Retinal pigment epithelial cell (primary cell): ENCODE measurements around the gene INAFM2.

Experiments
- DNase-seq: peaks from one replicate; pipeline ENCODE4 v3.0.0-alpha.2; 2010; ENCODE audit warnings: low read depth
- H3K4me3 ChIP-seq: 2 replicates; pipeline ENCODE4 v1.5.1; 2011; ENCODE audit warnings: mild to moderate bottlenecking, low read length, control low read depth, moderate library complexity
- TF ChIP-seq, protein P1 (sequence below): conservative IDR thresholded peaks from 2 replicates; pipeline ENCODE4 v1.5.1; 2011; ENCODE audit warnings: low read depth, low read length, control low read depth, inconsistent platforms

The INAFM2 gene

DNA sequence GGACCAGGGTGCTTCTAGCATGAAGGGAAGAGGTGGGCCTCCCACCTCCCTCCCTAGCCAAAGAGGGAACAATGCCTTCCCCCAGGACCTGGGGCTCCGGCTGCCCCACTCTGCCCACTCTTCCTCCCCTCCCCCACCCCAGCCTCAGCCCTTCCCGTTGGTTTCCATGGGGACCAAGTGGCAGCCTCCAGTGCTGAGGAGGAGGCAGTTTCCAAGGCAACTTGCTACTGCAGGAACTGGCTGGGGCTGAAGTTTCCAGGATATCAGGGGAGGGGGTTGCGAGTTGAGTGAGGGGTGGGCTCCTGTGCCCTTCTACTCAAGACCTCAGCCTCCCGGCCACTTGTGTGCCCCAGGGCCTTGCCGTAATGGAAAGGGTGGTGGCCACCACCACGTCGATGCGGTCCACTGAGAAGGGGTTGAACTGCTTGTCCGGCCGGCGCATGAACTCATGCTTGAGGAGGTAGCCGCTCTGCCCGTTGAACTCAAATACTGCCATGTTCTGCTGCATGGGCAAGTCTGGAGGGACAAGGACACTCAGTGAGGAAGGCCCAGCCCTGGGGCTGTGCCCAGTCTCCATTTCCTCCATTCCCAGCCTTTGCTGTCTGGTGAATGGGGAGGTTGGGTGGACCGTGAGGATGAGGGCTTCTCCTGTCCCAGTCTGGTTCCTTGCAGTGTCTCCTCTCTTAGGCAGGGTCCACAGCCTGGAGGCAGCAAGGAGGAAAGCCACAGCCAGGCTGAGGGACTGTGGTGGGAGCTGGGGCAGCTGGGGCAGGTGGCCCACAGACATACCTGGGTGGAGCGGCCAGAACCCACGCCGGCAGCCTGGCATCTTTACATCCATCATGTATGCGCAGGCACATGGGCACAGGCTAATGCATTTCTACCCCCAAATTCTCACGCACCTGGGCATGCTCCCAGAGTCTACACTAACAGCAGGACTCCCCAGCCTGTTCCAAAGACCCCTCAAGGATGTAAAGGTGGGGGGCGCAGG lies 29.3 kb upstream of the INAFM2 start:
- no peak for DNase-seq
- no peak overlapping the region for H3K4me3 ChIP-seq
- TF ChIP-seq, protein P1, sequence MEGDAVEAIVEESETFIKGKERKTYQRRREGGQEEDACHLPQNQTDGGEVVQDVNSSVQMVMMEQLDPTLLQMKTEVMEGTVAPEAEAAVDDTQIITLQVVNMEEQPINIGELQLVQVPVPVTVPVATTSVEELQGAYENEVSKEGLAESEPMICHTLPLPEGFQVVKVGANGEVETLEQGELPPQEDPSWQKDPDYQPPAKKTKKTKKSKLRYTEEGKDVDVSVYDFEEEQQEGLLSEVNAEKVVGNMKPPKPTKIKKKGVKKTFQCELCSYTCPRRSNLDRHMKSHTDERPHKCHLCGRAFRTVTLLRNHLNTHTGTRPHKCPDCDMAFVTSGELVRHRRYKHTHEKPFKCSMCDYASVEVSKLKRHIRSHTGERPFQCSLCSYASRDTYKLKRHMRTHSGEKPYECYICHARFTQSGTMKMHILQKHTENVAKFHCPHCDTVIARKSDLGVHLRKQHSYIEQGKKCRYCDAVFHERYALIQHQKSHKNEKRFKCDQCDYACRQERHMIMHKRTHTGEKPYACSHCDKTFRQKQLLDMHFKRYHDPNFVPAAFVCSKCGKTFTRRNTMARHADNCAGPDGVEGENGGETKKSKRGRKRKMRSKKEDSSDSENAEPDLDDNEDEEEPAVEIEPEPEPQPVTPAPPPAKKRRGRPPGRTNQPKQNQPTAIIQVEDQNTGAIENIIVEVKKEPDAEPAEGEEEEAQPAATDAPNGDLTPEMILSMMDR = no peak

DNA sequence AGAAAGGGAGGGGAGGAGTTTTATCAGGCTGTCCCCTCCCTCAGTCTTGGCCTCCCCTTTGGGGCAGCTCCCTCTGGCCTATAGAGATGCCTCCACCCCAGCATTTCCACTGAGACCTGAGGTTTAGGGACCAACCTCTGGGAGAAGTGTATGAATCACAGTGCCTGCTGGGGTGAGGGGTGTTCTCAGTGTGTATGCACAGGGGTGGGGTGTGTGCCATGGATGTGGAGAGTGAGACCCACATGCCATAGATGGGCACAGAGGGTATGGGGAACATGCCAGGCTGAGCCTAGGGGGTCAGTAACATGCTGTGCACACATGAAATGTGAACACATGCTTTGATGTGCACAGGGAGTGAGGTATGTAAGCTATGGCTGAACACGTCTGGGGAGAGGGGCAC lies 28.2 kb upstream of the INAFM2 start:
- no peak for DNase-seq
- no peak overlapping the region for H3K4me3 ChIP-seq
- TF ChIP-seq, protein P1 = no peak

DNA sequence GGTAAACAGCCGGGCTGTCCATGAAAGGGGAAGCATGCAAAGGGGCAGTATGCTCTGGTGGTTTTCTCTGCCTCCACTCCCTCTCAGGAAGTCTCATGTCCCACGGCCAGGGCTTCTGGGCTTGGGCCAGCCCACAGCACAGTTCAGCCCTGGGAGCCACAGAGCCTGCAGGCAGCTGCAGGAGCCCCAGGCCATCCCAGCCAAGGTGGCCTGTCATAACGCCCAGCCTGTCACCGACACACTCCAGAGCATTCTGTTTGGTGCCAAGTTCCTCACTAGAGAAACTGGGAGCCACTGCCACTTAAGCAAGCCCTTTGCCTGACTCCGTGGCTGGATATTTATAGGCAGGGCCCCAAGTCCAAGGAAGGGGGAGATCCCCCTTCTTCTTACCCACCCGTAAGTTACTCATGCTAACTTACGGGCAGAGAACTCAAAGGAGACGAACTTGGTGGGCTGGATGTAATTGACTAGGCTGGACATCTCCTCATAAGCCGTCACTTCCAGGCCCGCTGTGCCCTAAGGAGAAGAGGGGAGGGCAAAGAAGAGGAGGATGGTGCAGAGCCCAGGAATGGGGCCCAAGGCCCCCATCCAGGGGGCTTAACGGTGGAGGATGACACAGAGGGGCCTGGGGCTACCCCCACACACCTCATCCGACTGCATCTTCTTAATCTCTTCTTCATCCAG lies 27.5 kb upstream of the INAFM2 start:
- no peak overlapping the region for H3K4me3 ChIP-seq
- DNase-seq = no peak
- TF ChIP-seq, protein P1 = no peak

DNA sequence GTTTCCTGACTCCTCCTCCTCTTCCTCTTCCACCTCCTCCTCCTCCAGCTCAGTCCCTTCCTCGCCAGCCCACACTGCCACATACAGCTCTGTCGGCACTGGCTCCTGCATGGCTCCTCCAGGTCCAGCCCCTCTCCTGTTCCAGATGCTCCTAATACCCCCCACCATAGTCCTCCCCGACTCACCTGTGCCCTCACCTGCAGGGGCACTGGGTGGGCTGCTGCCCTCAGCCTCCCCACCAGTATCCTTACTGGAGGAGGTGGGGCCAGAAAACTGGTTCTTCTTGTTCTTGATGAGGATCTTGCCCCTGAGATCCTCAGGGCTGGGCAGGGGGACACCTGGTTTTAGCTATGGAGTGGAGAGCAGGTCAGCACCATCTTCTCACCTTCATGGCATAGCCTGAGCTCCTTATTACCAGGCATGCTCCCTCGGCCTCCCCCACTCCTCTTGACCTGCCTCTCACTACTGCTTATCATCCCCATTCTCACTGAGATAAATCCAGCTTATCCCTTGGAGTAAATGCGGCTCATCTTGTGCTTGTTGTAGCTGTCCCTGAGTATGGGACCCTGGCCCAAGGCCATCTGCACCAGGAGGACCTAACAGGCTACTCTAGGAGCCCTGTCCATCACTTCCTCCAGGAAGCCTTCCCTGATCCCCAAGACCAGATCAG lies 26.8 kb upstream of the INAFM2 start:
- no peak for DNase-seq
- H3K4me3 ChIP-seq = no peak overlapping the region
- TF ChIP-seq, protein P1 = no peak

DNA sequence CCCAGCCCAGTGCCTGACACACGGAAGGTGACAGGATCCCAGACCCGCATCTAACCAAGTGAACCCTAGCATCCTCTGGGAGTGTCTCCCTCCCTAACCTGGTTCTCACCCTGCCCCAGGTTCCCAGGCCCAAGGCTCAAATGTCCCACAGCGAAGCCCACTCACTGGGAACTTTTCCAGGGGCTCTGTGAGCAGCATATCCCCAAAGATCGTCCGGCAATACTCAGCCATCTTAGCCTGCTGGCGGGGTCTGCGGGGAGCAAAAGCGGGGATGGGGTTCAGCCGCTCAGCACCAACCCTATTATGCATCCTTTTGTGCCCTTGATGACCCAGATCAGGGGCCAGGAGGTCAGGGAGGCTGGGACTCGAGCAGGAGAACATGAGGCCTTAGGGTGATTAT lies 26.1 kb upstream of the INAFM2 start:
- no peak overlapping the region for H3K4me3 ChIP-seq
- no peak for DNase-seq
- TF ChIP-seq, protein P1 = no peak

DNA sequence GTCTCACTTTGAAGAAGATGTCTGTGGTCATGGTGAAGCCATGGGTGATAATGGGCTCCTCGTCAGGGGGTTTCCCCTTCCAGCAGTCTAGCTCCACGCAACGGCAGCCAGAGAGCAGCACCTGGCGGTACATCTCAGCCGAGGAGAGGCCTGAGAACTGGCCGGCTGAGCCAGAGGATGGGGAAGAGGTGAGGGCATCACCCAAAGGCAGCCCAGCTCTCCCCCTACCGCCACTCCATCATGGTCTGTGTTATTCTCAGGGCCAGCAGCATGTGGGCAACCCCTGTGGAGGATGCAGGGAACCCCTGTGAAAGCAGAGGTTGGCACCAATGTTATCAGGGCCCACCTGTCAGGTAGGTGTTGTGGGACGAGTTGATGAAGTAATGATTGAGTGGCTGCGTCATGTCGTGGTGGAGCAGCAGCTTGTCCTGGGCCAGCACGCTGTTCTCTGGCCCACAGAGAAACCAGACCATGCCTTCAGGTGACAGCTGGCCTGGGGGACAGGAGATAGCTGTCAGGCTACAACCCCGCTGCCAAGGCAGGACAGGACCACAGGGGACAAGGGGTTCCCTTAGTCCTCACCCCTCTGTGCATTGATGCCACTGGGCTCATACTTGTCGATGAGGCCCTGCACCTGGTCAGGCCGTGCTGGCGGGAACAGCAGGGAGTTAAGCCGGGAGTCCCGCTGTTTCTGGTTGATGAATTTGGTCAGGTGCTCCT lies 25.1 kb upstream of the INAFM2 start:
- no peak for DNase-seq
- TF ChIP-seq, protein P1 = no peak

More for the DNA sequence above, 25.1 kb upstream of the INAFM2 start:
- H3K4me3 ChIP-seq = no peak overlapping the region
